GM12892 (cell line): ENCODE data around the gene UGT8.

Experiments
- POLR2A ChIP-seq: IDR thresholded peaks from 2 replicates; pipeline ENCODE4 v1.6.1; 2011; ENCODE audit warnings: low read depth, low read length, control low read depth
- POLR2AphosphoS5 ChIP-seq: IDR thresholded peaks from 2 replicates; pipeline ENCODE4 v1.6.1; 2011; ENCODE audit warnings: low read depth, low read length, control low read depth
- TAF1 ChIP-seq: IDR thresholded peaks from 2 replicates; pipeline ENCODE4 v1.6.1; 2011; ENCODE audit warnings: low read depth, mild to moderate bottlenecking, control low read depth, low read length, borderline replicate concordance

- TF ChIP-seq POLR2A: no peak
- no peak for TF ChIP-seq POLR2AphosphoS5
- no peak for TF ChIP-seq TAF1
Measured at GRCh38 chr4:114673306-114673705, 74.7 kb downstream of the UGT8 start.
